Endothelial cell (in vitro differentiated cells): ENCODE measurements around the gene CD164. TPM values are rescaled to one million over a fixed set of nuclear protein-coding genes. Genes with fewer than 3 reads are reported as not detected.

Experiments used
- DNase-seq: peaks from one replicate; pipeline ENCODE4 v3.0.0; 2021; ENCODE audit warnings: low spot score
- H3K27ac Mint-ChIP-seq: one replicate; pipeline ENCODE4 v1.8.0; 2021; ENCODE audit warnings: mixed read lengths, inconsistent platforms; ENCODE audit not compliant: unreplicated experiment
- H3K27me3 Mint-ChIP-seq: one replicate; pipeline ENCODE4 v1.8.0; 2021; ENCODE audit warnings: mild to moderate bottlenecking, moderate library complexity, mixed read lengths, inconsistent platforms; ENCODE audit not compliant: unreplicated experiment
- H3K36me3 Mint-ChIP-seq: one replicate; pipeline ENCODE4 v1.8.0; 2021; ENCODE audit warnings: mild to moderate bottlenecking, low read depth, mixed read lengths, inconsistent platforms; ENCODE audit not compliant: unreplicated experiment
- H3K4me1 Mint-ChIP-seq: one replicate; pipeline ENCODE4 v1.8.0; 2021; ENCODE audit warnings: mild to moderate bottlenecking, mixed read lengths, inconsistent platforms; ENCODE audit not compliant: unreplicated experiment
- H3K4me3 Mint-ChIP-seq: one replicate; pipeline ENCODE4 v1.8.0; 2021; ENCODE audit warnings: mild to moderate bottlenecking, mixed read lengths, inconsistent platforms; ENCODE audit not compliant: unreplicated experiment
- H3K9me3 Mint-ChIP-seq: one replicate; pipeline ENCODE4 v1.8.0; 2021; ENCODE audit warnings: mixed read lengths, inconsistent platforms; ENCODE audit not compliant: unreplicated experiment
- long read RNA-seq: library from polyadenylated mRNA; unstranded; transcript quantifications from one replicate; pipeline ENCODE4 v2.0.0, GENCODE V29; 2020; ENCODE audit not compliant: unreplicated experiment
- total RNA-seq: library from RNA; stranded (reverse); fragmentation: NEBNext Ultra II Directional; extraction: Animal tissue kit (Norgen Biotek cat#: 25700); gene quantifications from one replicate; pipeline ENCODE4 v1.2.1, GENCODE V29; 2021; ENCODE audit not compliant: unreplicated experiment
- TF ChIP-seq, protein P1 (sequence below): fragments of 200-600 bp; sonication (generic); IDR thresholded peaks from one replicate; pipeline ENCODE4 v1.5.0; 2021; ENCODE audit warnings: antibody characterized with exemption; ENCODE audit not compliant: unreplicated experiment

Gene CD164
- total RNA-seq: 220 TPM
- long read RNA-seq, transcript CD164-203 (5 exons, 2,936 nt): minor isoform, 10 of 88 reads
- long read RNA-seq, transcript CD164-202 (6 exons, 3,365 nt): major isoform, 74 of 88 reads
- long read RNA-seq, partial matches to known transcripts: 0 of 88 reads
- long read RNA-seq, other reads (novel, unspliced or antisense): 3 of 88 reads

GRCh38 chr6:109381747-109382575 lies at the start of gene CD164:
Gene CD164 (minus strand): TSS chr6:109382467. CDS start chr6:109382378, 89 bp downstream.
- peak within 1 kb of the TSS; percentile 96 for H3K4me3 Mint-ChIP-seq
- peak within 1 kb of the TSS; percentile 99 for H3K27ac Mint-ChIP-seq
- H3K36me3 Mint-ChIP-seq: peaks cover 9% of the 10 kb centered on the region
- TF ChIP-seq, protein P1, sequence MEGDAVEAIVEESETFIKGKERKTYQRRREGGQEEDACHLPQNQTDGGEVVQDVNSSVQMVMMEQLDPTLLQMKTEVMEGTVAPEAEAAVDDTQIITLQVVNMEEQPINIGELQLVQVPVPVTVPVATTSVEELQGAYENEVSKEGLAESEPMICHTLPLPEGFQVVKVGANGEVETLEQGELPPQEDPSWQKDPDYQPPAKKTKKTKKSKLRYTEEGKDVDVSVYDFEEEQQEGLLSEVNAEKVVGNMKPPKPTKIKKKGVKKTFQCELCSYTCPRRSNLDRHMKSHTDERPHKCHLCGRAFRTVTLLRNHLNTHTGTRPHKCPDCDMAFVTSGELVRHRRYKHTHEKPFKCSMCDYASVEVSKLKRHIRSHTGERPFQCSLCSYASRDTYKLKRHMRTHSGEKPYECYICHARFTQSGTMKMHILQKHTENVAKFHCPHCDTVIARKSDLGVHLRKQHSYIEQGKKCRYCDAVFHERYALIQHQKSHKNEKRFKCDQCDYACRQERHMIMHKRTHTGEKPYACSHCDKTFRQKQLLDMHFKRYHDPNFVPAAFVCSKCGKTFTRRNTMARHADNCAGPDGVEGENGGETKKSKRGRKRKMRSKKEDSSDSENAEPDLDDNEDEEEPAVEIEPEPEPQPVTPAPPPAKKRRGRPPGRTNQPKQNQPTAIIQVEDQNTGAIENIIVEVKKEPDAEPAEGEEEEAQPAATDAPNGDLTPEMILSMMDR: no peak
- peaks cover 38% of the 10 kb centered on the region for H3K4me1 Mint-ChIP-seq
- H3K27me3 Mint-ChIP-seq: peaks cover 10% of the 10 kb centered on the region
- no peaks in the 10 kb centered on the region for H3K9me3 Mint-ChIP-seq
- DNase-seq: peak; percentile 92

DNA sequence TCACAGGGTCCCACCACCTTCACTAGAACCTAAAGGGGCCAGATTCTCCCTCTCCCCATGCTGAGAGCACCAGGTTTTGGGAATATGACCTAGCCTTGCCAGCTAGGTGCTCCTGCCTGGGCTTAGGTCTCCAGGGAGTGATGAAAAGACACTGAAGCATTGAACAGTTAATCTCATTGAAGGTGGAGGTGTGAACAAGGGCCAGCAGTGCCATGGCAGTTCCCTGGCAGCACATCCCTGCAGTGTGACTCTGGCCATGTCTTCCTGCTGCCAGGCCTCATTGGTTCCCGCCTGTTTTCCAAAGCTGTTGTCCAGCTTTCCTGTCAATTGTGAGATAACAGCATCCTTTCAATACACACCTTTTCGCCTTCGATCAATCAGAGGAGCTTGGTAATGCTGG lies 47.2 kb upstream of the CD164 start:
- Mint-ChIP-seq H3K9me3 (no peaks in the 10 kb centered on the region), H3K36me3 (no peaks in the 10 kb centered on the region), H3K27ac (no peak overlapping the region), H3K27me3 (no peaks in the 10 kb centered on the region), H3K4me3 (no peak overlapping the region), H3K4me1 (no peaks in the 10 kb centered on the region)
- TF ChIP-seq, protein P1: no peak
- no peak for DNase-seq

GRCh38 chr6:109428889-109429477 lies 46.7 kb upstream of the CD164 start:
- Mint-ChIP-seq H3K4me3 (no peak overlapping the region), H3K27me3 (no peaks in the 10 kb centered on the region), H3K36me3 (peaks cover under 1% of the 10 kb centered on the region), H3K9me3 (no peaks in the 10 kb centered on the region), H3K4me1 (no peaks in the 10 kb centered on the region), H3K27ac (no peak overlapping the region)
- no peak for DNase-seq
- TF ChIP-seq, protein P1: no peak

DNA sequence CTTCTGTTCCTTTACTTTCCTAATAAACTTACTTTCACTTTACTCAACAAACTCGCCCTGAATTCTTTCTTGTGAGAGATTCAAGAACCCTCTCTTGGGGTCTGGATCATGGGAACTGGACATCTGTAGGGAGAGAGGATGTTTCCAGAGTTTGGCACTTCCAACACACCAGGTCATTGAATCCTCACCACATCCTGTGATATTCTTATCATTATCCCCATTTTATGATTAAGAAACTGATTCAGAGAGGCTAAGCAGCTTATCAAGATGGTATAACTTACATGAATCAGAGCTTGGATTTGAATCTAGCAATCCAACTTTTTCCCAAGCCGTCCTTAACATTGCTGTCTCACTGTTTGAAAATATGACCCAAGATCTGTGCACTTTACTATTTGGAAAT lies 42.7 kb upstream of the CD164 start:
- no peak for DNase-seq
- no peaks in the 10 kb centered on the region for H3K4me1 Mint-ChIP-seq
- H3K9me3 Mint-ChIP-seq: no peaks in the 10 kb centered on the region
- TF ChIP-seq, protein P1: no peak
- H3K36me3 Mint-ChIP-seq: peaks cover 3% of the 10 kb centered on the region
- H3K4me3 Mint-ChIP-seq: no peak overlapping the region
- H3K27ac Mint-ChIP-seq: no peak overlapping the region
- H3K27me3 Mint-ChIP-seq: peaks cover 1% of the 10 kb centered on the region
